Sigmoid colon (tissue), 7 donors: ENCODE data around the gene GALNT18. TPM values are rescaled to one million over a fixed set of nuclear protein-coding genes. Genes with fewer than 3 reads are reported as not detected.

Experiments
- DNase-seq: peaks from one replicate; pipeline ENCODE4 v3.0.0-alpha.2; 2019
- H3K27ac ChIP-seq, 4 donors: fragments of 200-600 bp; sonication (generic); one replicate each; pipeline ENCODE4 v1.5.1; 2016 to 2019; ENCODE audit warnings: mild to moderate bottlenecking in 1 of 4
- H3K27me3 ChIP-seq, 3 donors: fragments of 200-600 bp; sonication (generic); one replicate each; pipeline ENCODE4 v1.5.1; 2019; ENCODE audit warnings: mild to moderate bottlenecking in 1 of 3
- H3K36me3 ChIP-seq, 4 donors: fragments of 200-600 bp; sonication (generic); one replicate each; pipeline ENCODE4 v1.5.1; 2016 to 2019
- H3K4me1 ChIP-seq, 4 donors: fragments of 200-600 bp; sonication (generic); one replicate each; pipeline ENCODE4 v1.5.1; 2017 to 2019
- H3K4me3 ChIP-seq, 4 donors: fragments of 200-600 bp; sonication (generic); one replicate each; pipeline ENCODE4 v1.5.1; 2017 to 2019; ENCODE audit warnings: mild to moderate bottlenecking in 2 of 4, moderate library complexity in 1 of 4
- H3K9me3 ChIP-seq, 4 donors: fragments of 200-600 bp in 3 of 4; sonication (generic) in 3 of 4; one replicate each; pipeline versions ENCODE4 v1.5.1 to v1.6.1; 2013 to 2019
- EP300 ChIP-seq, 4 donors: sonication (generic); formaldehyde crosslinking; IDR thresholded peaks; one replicate each; pipeline ENCODE4 v1.6.1; 2017; ENCODE audit warnings: antibody characterized with exemption in 4 of 4
- POLR2A ChIP-seq, 2 donors: fragments of 450-650 bp; IDR thresholded peaks; one replicate each; pipeline ENCODE4 v1.6.1; 2016; ENCODE audit warnings: antibody characterized with exemption in 2 of 2, mild to moderate bottlenecking in 2 of 2, moderate library complexity in 2 of 2
- POLR2AphosphoS5 ChIP-seq, 4 donors: sonication (generic); formaldehyde crosslinking; IDR thresholded peaks; one replicate each; pipeline ENCODE4 v1.6.1; 2017; ENCODE audit warnings: antibody characterized with exemption in 4 of 4
- WGBS, 2 donors: extraction: QIAGEN DNeasy Blood & Tissue Kit; methylation state at CpG; one replicate each; pipeline ENCODE4 v1.1.7; 2013; 5-methylcytosine and 5-hydroxymethylcytosine counted together
- intact Hi-C: fragments of 100-400 bp; cut with DNase I; formaldehyde crosslinking; loops from one replicate; pipeline ENCODE4 v1.15.1; 2023
- polyA plus RNA-seq, 3 donors: library from polyadenylated mRNA; stranded (reverse); fragments of 200-250 nt; gene quantifications; one replicate each; pipeline ENCODE4 v1.2.3, GENCODE V29; 2013
- total RNA-seq, 4 donors: library from RNA; depleted of rRNA; stranded (reverse); fragments of >200 nt; gene quantifications; one replicate each; pipeline ENCODE4 v1.1.0, GENCODE V29; 2016
- TF ChIP-seq, protein P1 (sequence below), 4 experiments: fragments of 450-650 bp in 3 of 4; fragments of 200-600 bp in 1 of 4; IDR thresholded peaks; one replicate each; pipeline ENCODE4 v1.5.1; 2016 to 2019; ENCODE audit warnings: antibody characterized with exemption in 4 of 4, mild to moderate bottlenecking in 3 of 4, moderate library complexity in 2 of 4
- donor health status: healthy with polysubstance abuse.
- donor health status: Bipolar disorder and iron deficiency.
- donor health status: healthy.

GALNT18 gene
- total and polyA plus RNA-seq, 7 donors = 0.92 to 48.6 (median 34.9) TPM

DNA sequence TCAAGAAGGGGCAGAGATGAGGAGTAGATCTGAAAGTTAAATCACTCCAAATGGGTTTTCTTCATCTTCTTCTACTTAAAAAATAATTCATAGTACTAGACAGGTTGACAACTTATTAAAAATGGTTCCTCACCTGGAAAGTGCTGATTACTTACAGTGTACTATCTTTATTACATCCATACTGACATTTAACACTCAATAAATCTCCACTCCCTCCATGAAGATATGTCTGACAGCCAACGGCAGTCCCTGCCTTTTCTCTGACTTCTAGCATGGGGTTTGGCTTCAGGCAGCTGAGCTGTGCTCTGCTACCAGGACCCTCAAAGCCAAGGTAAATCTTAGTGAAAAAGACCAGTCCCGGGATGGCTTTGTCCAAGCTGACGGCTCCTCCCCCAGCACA lies 135.4 kb downstream of the GALNT18 start:
- DNase-seq = no peak
- no peak overlapping the region for H3K4me3 ChIP-seq
- no peaks in the 10 kb centered on the region for H3K36me3 ChIP-seq
- no peaks in the 10 kb centered on the region for H3K9me3 ChIP-seq
- TF ChIP-seq POLR2AphosphoS5 (IDR thresholded peaks at IDR 0.05) = no peak
- TF ChIP-seq EP300 (IDR thresholded peaks at IDR 0.05) = no peak
- TF ChIP-seq, protein P1, sequence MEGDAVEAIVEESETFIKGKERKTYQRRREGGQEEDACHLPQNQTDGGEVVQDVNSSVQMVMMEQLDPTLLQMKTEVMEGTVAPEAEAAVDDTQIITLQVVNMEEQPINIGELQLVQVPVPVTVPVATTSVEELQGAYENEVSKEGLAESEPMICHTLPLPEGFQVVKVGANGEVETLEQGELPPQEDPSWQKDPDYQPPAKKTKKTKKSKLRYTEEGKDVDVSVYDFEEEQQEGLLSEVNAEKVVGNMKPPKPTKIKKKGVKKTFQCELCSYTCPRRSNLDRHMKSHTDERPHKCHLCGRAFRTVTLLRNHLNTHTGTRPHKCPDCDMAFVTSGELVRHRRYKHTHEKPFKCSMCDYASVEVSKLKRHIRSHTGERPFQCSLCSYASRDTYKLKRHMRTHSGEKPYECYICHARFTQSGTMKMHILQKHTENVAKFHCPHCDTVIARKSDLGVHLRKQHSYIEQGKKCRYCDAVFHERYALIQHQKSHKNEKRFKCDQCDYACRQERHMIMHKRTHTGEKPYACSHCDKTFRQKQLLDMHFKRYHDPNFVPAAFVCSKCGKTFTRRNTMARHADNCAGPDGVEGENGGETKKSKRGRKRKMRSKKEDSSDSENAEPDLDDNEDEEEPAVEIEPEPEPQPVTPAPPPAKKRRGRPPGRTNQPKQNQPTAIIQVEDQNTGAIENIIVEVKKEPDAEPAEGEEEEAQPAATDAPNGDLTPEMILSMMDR (IDR thresholded peaks at IDR 0.05) = no peak
- no peak for TF ChIP-seq POLR2A (IDR thresholded peaks at IDR 0.05)
- 26 to 68% methylated on average over 3 of the region's 3 CpGs for WGBS, 2 donors
- no peak overlapping the region for H3K27ac ChIP-seq
- H3K4me1 ChIP-seq = peaks cover 0 to 22% (median 2%) of the 10 kb centered on the region in 4 donors
- intact Hi-C loops = no loop called here
- no peaks in the 10 kb centered on the region for H3K27me3 ChIP-seq

DNA sequence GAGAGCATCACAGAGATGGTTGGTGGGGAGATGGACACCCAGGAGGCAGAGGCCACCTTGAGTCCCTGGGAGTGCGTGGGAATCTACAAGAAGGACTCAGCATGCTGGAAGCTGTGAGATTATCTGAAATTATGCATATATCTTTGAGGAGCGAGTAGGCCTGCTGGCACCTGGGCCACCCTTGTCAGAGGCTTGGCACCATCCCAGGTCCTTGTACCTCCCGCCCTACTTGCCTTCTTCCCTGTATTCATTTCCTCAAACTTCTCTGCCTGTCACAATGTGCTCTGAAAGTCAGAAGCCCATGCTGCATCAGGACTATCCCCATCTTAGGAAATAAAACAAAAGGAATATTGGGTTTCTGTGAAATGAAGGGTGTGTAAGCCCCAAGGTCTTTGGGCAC lies 135.8 kb downstream of the GALNT18 start:
- Histone ChIP-seq H3K4me3 (no peak overlapping the region), H3K36me3 (no peaks in the 10 kb centered on the region), H3K4me1 (peaks cover 0 to 26% (median 3%) of the 10 kb centered on the region in 4 donors), H3K27ac (no peak overlapping the region), H3K9me3 (no peaks in the 10 kb centered on the region), H3K27me3 (no peaks in the 10 kb centered on the region)
- no peak for DNase-seq
- intact Hi-C loops = no loop called here
- WGBS, 2 donors = 21 to 76% methylated on average over 3 of the region's 3 CpGs
- TF ChIP-seq EP300 (IDR thresholded peaks at IDR 0.05) = no peak
- TF ChIP-seq, protein P1 (IDR thresholded peaks at IDR 0.05) = no peak
- no peak for TF ChIP-seq POLR2A (IDR thresholded peaks at IDR 0.05)
- no peak for TF ChIP-seq POLR2AphosphoS5 (IDR thresholded peaks at IDR 0.05)

DNA sequence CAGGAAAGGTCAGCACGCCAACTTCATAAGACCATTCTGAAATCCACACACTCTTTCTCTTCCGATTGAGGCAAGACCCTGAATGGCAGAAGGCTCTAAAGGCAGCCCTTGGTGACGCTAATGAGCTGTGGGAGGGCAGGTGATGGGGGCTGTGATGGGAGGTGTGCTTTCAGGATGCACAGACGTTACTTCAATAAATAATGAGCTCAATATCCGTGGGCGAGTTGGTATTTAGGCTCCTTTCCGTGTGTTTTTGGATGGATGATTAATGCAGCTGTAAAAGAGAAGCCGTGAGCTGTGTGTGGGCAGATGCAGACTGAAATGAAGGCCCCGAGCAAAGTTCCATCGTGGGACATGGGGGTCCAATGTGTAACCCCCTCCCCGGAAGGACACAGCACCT lies 138.2 kb downstream of the GALNT18 start:
- peaks cover 0 to 31% (median 4%) of the 10 kb centered on the region in 4 donors for H3K4me1 ChIP-seq
- no peak overlapping the region for H3K4me3 ChIP-seq
- no peaks in the 10 kb centered on the region for H3K9me3 ChIP-seq
- no peak for DNase-seq
- 87 to 91% methylated on average over 11 of the region's 11 CpGs for WGBS, 2 donors
- TF ChIP-seq POLR2A (IDR thresholded peaks at IDR 0.05) (no peak), POLR2AphosphoS5 (IDR thresholded peaks at IDR 0.05) (no peak), EP300 (IDR thresholded peaks at IDR 0.05) (no peak)
- TF ChIP-seq, protein P1 (IDR thresholded peaks at IDR 0.05) = no peak
- no peaks in the 10 kb centered on the region for H3K27me3 ChIP-seq
- no peak overlapping the region for H3K27ac ChIP-seq
- no peaks in the 10 kb centered on the region for H3K36me3 ChIP-seq
- intact Hi-C loops = no loop called here

DNA sequence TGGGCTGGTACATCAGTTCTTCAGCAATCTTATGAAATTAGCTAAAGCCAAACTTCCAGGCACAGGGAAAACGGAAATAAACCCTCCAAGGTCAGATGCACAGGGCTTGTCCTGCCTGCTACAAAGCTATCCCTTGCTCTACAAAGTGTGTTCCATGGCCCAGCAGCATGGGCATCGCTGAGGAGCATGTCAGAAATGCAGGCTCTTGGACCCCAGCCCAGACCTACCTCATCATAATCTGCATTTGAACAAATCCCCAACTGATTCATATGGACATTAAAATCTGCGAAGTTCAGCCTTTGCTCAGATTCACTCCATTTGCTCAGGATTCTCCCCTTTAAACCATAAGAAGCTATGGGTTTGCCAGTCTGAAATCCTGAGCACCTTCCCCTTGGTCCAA lies 139.1 kb downstream of the GALNT18 start:
- intact Hi-C loops = no loop called here
- no peaks in the 10 kb centered on the region for H3K36me3 ChIP-seq
- H3K27me3 ChIP-seq = no peaks in the 10 kb centered on the region
- whole genome bisulfite sequencing, 2 donors = 92 to 95% methylated on average over 3 of the region's 3 CpGs
- no peak overlapping the region for H3K4me3 ChIP-seq
- no peak for DNase-seq
- H3K4me1 ChIP-seq = peaks cover 0 to 37% (median 11%) of the 10 kb centered on the region in 4 donors
- H3K9me3 ChIP-seq = no peaks in the 10 kb centered on the region
- no peak overlapping the region for H3K27ac ChIP-seq
- TF ChIP-seq, protein P1 (IDR thresholded peaks at IDR 0.05) = no peak
- TF ChIP-seq POLR2AphosphoS5 (IDR thresholded peaks at IDR 0.05) (no peak), POLR2A (IDR thresholded peaks at IDR 0.05) (no peak)

DNA sequence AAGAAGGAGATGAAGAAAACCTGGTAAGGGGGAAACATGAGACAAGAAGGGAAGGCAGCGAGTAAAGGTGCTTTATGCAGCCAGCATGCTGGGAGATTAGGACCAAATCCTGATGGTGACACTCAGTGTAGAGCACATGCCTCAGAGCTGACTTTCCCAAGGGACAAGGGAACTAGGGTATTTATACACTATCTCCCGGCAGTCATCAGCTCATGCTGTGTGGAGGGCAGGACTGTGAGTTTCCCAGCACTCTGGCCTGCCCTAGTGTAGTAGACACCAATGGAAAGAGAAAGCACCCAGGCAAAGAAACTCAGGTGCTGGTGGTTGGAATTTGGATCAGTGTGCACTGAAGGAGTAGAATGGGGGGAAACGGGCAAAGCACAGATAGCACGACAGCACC lies 140.4 kb downstream of the GALNT18 start:
- Histone ChIP-seq H3K27ac (no peak overlapping the region), H3K36me3 (no peaks in the 10 kb centered on the region), H3K4me3 (no peak overlapping the region), H3K27me3 (no peaks in the 10 kb centered on the region), H3K9me3 (no peaks in the 10 kb centered on the region), H3K4me1 (peaks cover 0 to 50% (median 18%) of the 10 kb centered on the region in 4 donors)
- no peak for TF ChIP-seq EP300 (IDR thresholded peaks at IDR 0.05)
- TF ChIP-seq POLR2A (IDR thresholded peaks at IDR 0.05) = no peak
- TF ChIP-seq, protein P1 (IDR thresholded peaks at IDR 0.05) = no peak
- TF ChIP-seq POLR2AphosphoS5 (IDR thresholded peaks at IDR 0.05) = no peak
- DNase-seq = no peak
- 92 to 95% methylated on average over 4 of the region's 4 CpGs for WGBS, 2 donors
- intact Hi-C loops = no loop called here
